GM23338 (cell line): ENCODE data around the gene TAOK2. TPM values are rescaled to one million over a fixed set of nuclear protein-coding genes. Genes with fewer than 3 reads are reported as not detected.
A peak's percentile ranks its signal among the peaks of the same experiment; 100 is the strongest.

Source experiments
- ATAC-seq: fragments of 200-7000 bp; cut with Tn5 transposase; 3 replicates; pipeline ENCODE4 v1.9.1; 2020
- DNase-seq: peaks from one replicate; pipeline ENCODE4 v3.0.0-alpha.2; 2015; ENCODE audit warnings: low spot score
- H2AFZ ChIP-seq: fragments of 200-600 bp; sonication (generic); 2 replicates; pipeline ENCODE4 v1.8.0; 2016; ENCODE audit warnings: antibody characterized with exemption, mild to moderate bottlenecking, moderate library complexity
- H3F3A ChIP-seq: fragments of 200-600 bp; sonication (generic); replicated peaks from 2 replicates; pipeline ENCODE4 v1.8.0; 2017; ENCODE audit warnings: antibody characterized with exemption, mixed run types, low read depth
- H3K27ac ChIP-seq: fragments of 200-600 bp; sonication (generic); 2 replicates; pipeline ENCODE4 v1.6.1; 2016; ENCODE audit warnings: low read depth
- H3K27me3 ChIP-seq: fragments of 200-600 bp; sonication (generic); 2 replicates; pipeline ENCODE4 v1.8.0; 2016; ENCODE audit warnings: mild to moderate bottlenecking, mixed run types, moderate library complexity; ENCODE audit not compliant: insufficient read depth
- H3K36me3 ChIP-seq: fragments of 200-600 bp; sonication (generic); 2 replicates; pipeline ENCODE4 v1.8.0; 2016; ENCODE audit warnings: mild to moderate bottlenecking; ENCODE audit not compliant: insufficient read depth
- H3K4me1 ChIP-seq: fragments of 200-600 bp; sonication (generic); 2 replicates; pipeline ENCODE4 v1.8.0; 2016; ENCODE audit warnings: mild to moderate bottlenecking, moderate library complexity; ENCODE audit not compliant: insufficient read depth
- H3K4me2 ChIP-seq: fragments of 200-600 bp; sonication (generic); 2 replicates; pipeline ENCODE4 v1.7.1; 2017; ENCODE audit warnings: mixed run types
- H3K4me3 ChIP-seq: fragments of 200-600 bp; sonication (generic); 2 replicates; pipeline ENCODE4 v1.6.1; 2016; ENCODE audit warnings: mixed run types
- H3K79me2 ChIP-seq: fragments of 200-600 bp; sonication (generic); replicated peaks from 2 replicates; pipeline ENCODE4 v1.8.0; 2017; ENCODE audit warnings: mild to moderate bottlenecking; ENCODE audit not compliant: insufficient read depth
- H3K9me2 ChIP-seq: fragments of 200-600 bp; sonication (generic); 2 replicates; pipeline ENCODE4 v1.8.0; 2017; ENCODE audit not compliant: insufficient read depth
- H4K20me1 ChIP-seq: fragments of 200-600 bp; sonication (generic); replicated peaks from 2 replicates; pipeline ENCODE4 v1.8.0; 2017; ENCODE audit warnings: mild to moderate bottlenecking; ENCODE audit not compliant: insufficient read depth
- H3K27ac Mint-ChIP-seq: 2 replicates; pipeline ENCODE4 v1.8.0; 2020; ENCODE audit warnings: inconsistent platforms, mild to moderate bottlenecking, moderate library complexity, mixed read lengths
- H3K27me3 Mint-ChIP-seq: 3 replicates; pipeline ENCODE4 v1.8.0; 2022; ENCODE audit warnings: low read depth, mild to moderate bottlenecking, moderate library complexity, mixed read lengths, inconsistent platforms; ENCODE audit not compliant: insufficient read depth, poor library complexity
- H3K36me3 Mint-ChIP-seq: 3 replicates; pipeline ENCODE4 v1.8.0; 2021; ENCODE audit warnings: low read depth, mild to moderate bottlenecking, inconsistent platforms, moderate library complexity, mixed read lengths
- H3K4me1 Mint-ChIP-seq: 3 replicates; pipeline ENCODE4 v1.8.0; 2020; ENCODE audit warnings: mild to moderate bottlenecking, inconsistent platforms, mixed read lengths
- H3K4me3 Mint-ChIP-seq: 3 replicates; pipeline ENCODE4 v1.8.0; 2021; ENCODE audit warnings: moderate library complexity, mild to moderate bottlenecking, inconsistent platforms, mixed read lengths
- H3K9me3 Mint-ChIP-seq: 3 replicates; pipeline ENCODE4 v1.8.0; 2020; ENCODE audit warnings: moderate library complexity, mild to moderate bottlenecking, inconsistent platforms, mixed read lengths
- CREB1 ChIP-seq: fragments of 250-450 bp; sonication (Bioruptor Pico); IDR thresholded peaks from 2 replicates; pipeline ENCODE4 v1.5.0; 2020; ENCODE audit warnings: low read depth, mild to moderate bottlenecking, moderate library complexity
- CTCF ChIP-seq, 2 experiments: fragments of 200-600 bp in 1 of 2; sonication (generic) in 1 of 2; conservative IDR thresholded peaks; 2 replicates each; pipeline versions ENCODE4 v1.5.1 to v1.6.1; 2016 to 2017; ENCODE audit warnings: antibody characterized with exemption in 2 of 2, low read depth in 2 of 2, mild to moderate bottlenecking in 2 of 2, moderate library complexity in 1 of 2
- EZH2 ChIP-seq: fragments of 200-600 bp; sonication (generic); IDR thresholded peaks from one replicate; pipeline ENCODE4 v1.8.0; 2017; ENCODE audit warnings: antibody characterized with exemption, mild to moderate bottlenecking, low read depth; ENCODE audit not compliant: unreplicated experiment
- EZH2phosphoT487 ChIP-seq: fragments of 200-600 bp; sonication (generic); IDR thresholded peaks from one replicate; pipeline ENCODE4 v1.8.1; 2018; ENCODE audit warnings: antibody characterized with exemption; ENCODE audit not compliant: unreplicated experiment
- NANOG ChIP-seq: IDR thresholded peaks from 2 replicates; pipeline ENCODE4 v1.6.1; 2016; ENCODE audit warnings: antibody characterized with exemption, borderline replicate concordance
- POLR2AphosphoS5 ChIP-seq: IDR thresholded peaks from 2 replicates; pipeline ENCODE4 v1.6.1; 2016; ENCODE audit warnings: antibody characterized with exemption, low read depth
- REST ChIP-seq: IDR thresholded peaks from one replicate; pipeline ENCODE4 v1.6.1; 2018; ENCODE audit warnings: antibody characterized with exemption; ENCODE audit not compliant: unreplicated experiment
- STAT1 ChIP-seq: IDR thresholded peaks from one replicate; pipeline ENCODE4 v1.6.1; 2016; ENCODE audit warnings: antibody characterized with exemption; ENCODE audit not compliant: unreplicated experiment
- ZNF114 ChIP-seq: fragments of 250-450 bp; sonication (Bioruptor Pico); IDR thresholded peaks from 2 replicates; pipeline ENCODE4 v1.5.0; 2020; ENCODE audit warnings: mild to moderate bottlenecking, moderate library complexity
- ZNF331 ChIP-seq: fragments of 250-450 bp; sonication (Bioruptor Pico); IDR thresholded peaks from 2 replicates; pipeline ENCODE4 v1.5.0; 2020; ENCODE audit warnings: low read depth, mild to moderate bottlenecking, moderate library complexity
- polyA plus RNA-seq: library from polyadenylated mRNA; unstranded; fragments of >200 nt; fragmentation: Nextera tagmentation; extraction: Ambion mirVana; gene quantifications from 2 replicates; pipeline ENCODE4 v1.2.1, GENCODE V29; 2016
- total RNA-seq: library from RNA; depleted of rRNA; stranded (reverse); fragments of >200 nt; shearing (Covaris generic); gene quantifications from 2 replicates; pipeline ENCODE4 v1.2.3, GENCODE V29; 2014

Gene TAOK2
- total and polyA plus RNA-seq, 2 experiments from 2014 or later, result 8.8 to 45.2 TPM

GRCh38 chr16:30004424-30004776 is 30.7 kb downstream of the TAOK2 start:
- Histone ChIP-seq H4K20me1 (peaks cover 4% of the 10 kb centered on the region; the same call in 1 of the 2 replicates), H3K36me3 (no peaks in the 10 kb centered on the region), H3F3A (no peaks in the 10 kb centered on the region), H3K4me2 (no peak overlapping the region), H3K4me1 (peaks cover 22% of the 10 kb centered on the region), H3K4me3 (no peak overlapping the region), H3K27ac (no peak overlapping the region), H2AFZ (no peak overlapping the region), H3K27me3 (peaks cover 4% of the 10 kb centered on the region; the same call in 1 of the 2 replicates), H3K79me2 (no peaks in the 10 kb centered on the region), H3K9me2 (no peaks in the 10 kb centered on the region)
- H3K36me3 Mint-ChIP-seq, result peaks cover 13% of the 10 kb centered on the region; the same call in 2 of the 3 replicates
- peak; percentile 30 for DNase-seq
- no peak overlapping the region for H3K4me3 Mint-ChIP-seq
- no peaks in the 10 kb centered on the region for H3K9me3 Mint-ChIP-seq
- peaks cover 20% of the 10 kb centered on the region for H3K27me3 Mint-ChIP-seq
- no peak for TF ChIP-seq REST
- H3K27ac Mint-ChIP-seq, result no peak overlapping the region
- H3K4me1 Mint-ChIP-seq, result peaks cover 49% of the 10 kb centered on the region
- ATAC-seq, result no peak

DNA sequence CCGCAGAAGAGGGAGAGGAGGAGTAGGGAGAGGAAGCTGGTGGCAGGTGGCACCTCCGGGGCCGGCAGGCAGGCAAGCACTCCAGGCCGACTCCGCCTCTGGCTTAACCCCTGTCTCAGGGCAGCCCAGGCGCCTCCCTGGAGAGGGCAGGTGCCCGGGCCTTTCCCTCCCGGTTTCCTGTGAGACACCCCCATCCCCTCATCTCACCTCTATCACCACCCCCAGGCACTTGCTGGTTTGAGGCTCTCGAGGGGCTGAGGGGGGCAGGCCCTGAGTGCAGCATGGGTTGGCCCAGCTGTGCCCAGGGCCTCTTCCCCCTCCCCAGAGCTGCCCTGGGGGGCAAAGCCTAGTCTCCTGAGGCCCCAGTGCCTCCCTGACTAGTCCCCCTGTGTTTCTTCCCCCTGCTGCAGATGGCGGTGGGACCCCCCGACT is 31.2 kb downstream of the TAOK2 start:
- H3K9me3 Mint-ChIP-seq, result no peaks in the 10 kb centered on the region
- no peak for DNase-seq
- no peaks in the 10 kb centered on the region for H3K9me2 ChIP-seq
- no peaks in the 10 kb centered on the region for H3K36me3 ChIP-seq
- no peaks in the 10 kb centered on the region for H3K79me2 ChIP-seq
- H3K4me3 ChIP-seq, result no peak overlapping the region
- no peak overlapping the region for H3K4me2 ChIP-seq
- H3K27me3 Mint-ChIP-seq, result peaks cover 23% of the 10 kb centered on the region
- peaks cover 48% of the 10 kb centered on the region for H3K4me1 Mint-ChIP-seq
- H3K27ac Mint-ChIP-seq, result no peak overlapping the region
- ATAC-seq, result no peak
- 0 out of 2 replicates have a peak, but pooled peaks cover 4% of the 10 kb centered on the region for H4K20me1 ChIP-seq
- no peak overlapping the region for H2AFZ ChIP-seq
- no peak overlapping the region for H3K4me3 Mint-ChIP-seq
- peaks cover 13% of the 10 kb centered on the region; the same call in 2 of the 3 replicates for H3K36me3 Mint-ChIP-seq
- H3K27ac ChIP-seq, result no peak overlapping the region
- peaks cover 23% of the 10 kb centered on the region for H3K4me1 ChIP-seq
- H3F3A ChIP-seq, result no peaks in the 10 kb centered on the region
- peaks cover 9% of the 10 kb centered on the region; the same call in 1 of the 2 replicates for H3K27me3 ChIP-seq
- no peak for TF ChIP-seq ZNF114 (CRISPR knock-in tag)
- TF ChIP-seq CTCF (conservative IDR thresholded peaks at IDR 0.05; ENCODE audit: low read depth in 2 of 2), result no peak
- no peak for TF ChIP-seq REST
- no peak for TF ChIP-seq ZNF331
- no peak for TF ChIP-seq STAT1
- TF ChIP-seq EZH2phosphoT487, result no peak
- no peak for TF ChIP-seq NANOG
- no peak for TF ChIP-seq POLR2AphosphoS5
- TF ChIP-seq CREB1 (CRISPR knock-in tag), result no peak
- TF ChIP-seq EZH2, result no peak
